Stimulated activated CD8-positive, alpha-beta memory T cell treated with anti-CD3 and anti-CD28 coated beads, Interleukin-2, amount 100 ng/mL, for 1 hour (primary cell): ENCODE data around the gene DENND2A.
A peak's percentile ranks its signal among the peaks of the same experiment; 100 is the strongest.
"Not testable (repeated sequence)": the region's sequence is repeated elsewhere in the genome, so short reads cannot be mapped to it uniquely, and the experiment has no call there.

Experiments used
- DNase-seq, 2 donors: peaks; one replicate each; pipeline ENCODE4 v3.0.0-alpha.2; 2020; ENCODE audit warnings: low read depth in 2 of 2

DENND2A gene

GRCh38 chr7:140673774-140674155 is 33.2 kb upstream of the DENND2A start:
- no peak for DNase-seq

DNA sequence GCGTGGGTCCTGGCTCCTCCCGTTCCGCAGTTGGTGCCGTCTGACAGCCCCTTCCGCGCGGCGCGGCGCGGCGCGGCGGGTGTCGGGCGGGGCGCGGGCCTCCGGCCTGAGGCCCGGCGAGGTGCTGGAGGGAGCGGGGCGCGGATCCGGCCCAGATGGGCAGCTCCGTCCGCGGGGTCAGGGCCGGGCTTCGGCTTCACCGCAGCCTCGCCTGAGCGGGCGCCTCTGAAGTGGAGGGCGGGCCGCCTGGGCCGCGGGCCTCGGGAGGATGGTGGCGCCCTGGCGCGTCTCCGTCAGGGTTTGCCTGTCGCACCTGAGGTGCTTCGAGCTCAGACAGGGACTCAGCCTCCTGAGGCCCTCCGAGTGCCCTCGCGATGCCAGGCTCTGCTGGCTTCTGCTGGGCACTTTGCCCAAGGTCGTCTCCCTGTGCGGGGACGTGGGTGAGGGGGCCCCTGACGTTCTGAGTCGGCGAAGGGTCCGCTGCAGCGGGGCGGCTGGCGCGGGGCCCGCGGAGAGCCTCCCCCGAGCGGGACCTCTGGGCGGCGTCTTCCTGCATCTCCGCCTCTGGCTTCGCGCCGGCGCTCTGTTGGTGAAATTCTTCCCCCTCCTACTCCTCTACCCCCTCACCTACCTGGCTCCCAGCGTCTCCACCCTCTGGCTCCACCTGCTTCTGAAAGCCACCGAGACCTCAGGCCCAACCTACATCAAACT is 32.6 kb upstream of the DENND2A start:
- DNase-seq: peak; percentile 19 to 30

- DNase-seq: peak; percentile 23 to 44
Measured at GRCh38 chr7:140672382-140673062, 31.9 kb upstream of the DENND2A start, which contains the start of gene ADCK2. Gene ADCK2, plus strand, starts transcription at chr7:140672945. Its CDS starts 386 bp downstream, at chr7:140673331.

DNA sequence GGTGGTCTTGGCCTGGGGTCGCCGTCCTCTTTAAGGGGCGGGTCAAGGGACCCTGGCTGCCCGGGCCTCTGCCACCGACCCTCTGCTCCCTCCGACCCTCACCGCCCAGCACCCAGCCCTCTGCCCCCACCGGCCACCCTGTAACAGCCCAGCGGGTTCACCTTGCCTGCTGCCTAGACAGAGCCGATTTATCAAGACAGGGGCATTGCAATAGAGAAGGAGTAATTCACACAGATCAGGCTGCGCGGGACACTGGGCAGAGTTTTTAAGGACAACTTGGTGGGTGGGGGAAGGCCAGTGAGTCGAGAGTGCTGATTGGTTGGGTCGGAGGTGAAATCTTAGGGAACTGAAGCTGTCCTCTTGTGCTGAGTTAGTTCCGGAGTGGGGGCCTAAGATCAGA is 31.4 kb upstream of the DENND2A start:
- no peak for DNase-seq

DNA sequence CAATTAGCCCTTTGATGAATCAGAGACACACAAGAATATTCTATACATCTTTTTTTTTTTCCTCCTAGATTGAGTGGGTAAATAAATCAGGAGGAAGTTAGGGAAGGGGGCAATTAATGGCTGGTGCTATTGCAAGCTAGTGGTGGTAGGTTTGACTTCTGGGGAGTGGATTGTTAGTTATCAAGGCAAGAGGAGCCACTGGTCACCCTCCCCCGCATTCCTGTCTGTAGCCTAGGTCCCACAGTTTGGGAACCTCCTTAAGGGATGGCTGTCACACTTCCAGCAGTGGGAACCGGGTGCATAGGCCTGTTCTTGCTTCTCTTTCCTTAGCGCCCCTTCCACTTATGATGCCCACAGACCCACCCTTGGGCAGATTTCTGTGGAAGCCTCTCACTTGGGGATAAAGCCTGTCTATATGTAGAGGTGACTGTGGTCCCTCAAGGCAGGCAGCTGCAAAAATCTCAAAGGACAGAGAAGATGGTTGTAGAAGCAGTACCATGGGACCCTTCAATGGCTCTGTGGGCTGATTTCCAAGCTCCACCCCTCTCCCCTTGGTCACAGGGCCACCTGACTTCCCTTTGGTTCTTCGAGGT is 29.8 kb upstream of the DENND2A start:
- DNase-seq: no peak

DNA sequence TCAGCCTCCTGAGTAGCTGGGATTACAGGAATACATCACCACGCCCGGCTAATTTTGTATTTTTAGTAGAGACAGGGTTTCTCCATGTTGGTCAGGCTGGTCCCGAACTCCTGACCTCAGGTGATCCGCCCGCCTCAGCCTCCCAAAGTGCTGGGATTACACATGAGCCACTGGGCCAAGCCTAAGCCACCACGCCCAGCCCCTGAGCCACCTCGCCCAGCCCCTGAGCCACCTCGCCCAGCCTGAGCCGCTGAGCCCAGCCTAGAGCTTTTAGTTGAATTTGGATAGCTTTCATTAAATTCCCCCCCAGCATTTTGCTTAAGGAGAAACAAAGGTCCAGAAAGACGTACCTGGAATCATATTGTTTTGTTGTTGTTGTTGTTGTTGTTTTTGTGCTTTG is 29.2 kb upstream of the DENND2A start:
- not testable (repeated sequence) for DNase-seq

DNA sequence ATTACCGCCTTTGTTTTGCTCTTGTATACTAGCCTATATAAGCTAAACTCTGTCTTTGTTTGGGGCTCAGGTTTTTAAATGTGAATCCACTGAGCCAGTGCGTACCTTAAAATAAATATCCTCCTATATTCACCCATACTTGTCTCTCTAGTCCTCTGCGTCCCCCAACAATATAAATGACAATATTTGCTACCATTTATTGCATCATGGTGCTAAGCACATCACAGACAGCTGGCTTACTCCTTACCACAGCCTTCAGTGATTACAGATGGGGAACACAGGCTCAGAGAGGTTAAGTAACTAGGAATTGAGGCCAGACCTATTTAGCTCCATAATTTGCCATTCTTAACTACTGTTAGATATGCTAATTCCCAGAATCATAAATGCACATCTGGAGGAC is 28.7 kb upstream of the DENND2A start:
- no peak for DNase-seq

DNA sequence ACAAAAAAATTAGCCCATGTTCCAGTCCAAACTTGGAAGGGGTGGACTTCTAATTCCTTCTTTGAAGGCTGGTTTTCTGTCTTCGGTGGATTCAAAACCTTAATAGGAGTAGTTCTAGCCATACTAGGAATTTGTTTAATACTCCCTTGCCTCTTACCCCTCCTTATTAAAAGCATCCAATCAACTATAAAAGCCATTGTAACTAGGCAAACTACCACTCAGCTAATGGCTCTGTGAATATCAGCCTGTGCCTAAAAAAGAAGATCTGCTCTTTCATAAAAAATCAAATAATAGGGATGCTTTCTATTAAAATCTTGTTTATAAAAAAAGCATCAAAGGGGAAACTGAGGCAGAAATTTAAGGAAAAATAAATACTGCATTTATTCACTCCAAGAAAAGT is 28.0 kb upstream of the DENND2A start:
- no peak for DNase-seq

- no peak for DNase-seq
Measured at GRCh38 chr7:140667476-140667875, 26.9 kb upstream of the DENND2A start.

DNA sequence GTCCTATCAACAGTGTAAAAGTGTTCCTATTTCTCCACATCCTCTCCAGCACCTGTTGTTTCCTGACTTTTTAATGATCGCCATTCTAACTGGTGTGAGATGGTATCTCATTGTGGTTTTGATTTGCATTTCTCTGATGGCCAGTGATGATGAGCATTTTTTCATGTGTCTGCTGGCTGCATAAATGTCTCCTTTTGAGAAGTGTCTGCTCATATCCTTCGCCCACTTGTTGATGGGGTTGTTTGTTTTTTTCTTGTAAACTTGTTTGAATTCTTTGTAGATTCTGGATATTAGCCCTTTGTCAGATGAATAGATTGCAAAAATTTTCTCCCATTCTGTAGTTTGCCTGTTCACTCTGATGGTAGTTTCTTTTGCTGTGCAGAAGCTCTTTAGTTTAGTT is 22.3 kb upstream of the DENND2A start:
- DNase-seq: not testable (repeated sequence)

- DNase-seq: no peak
Measured at GRCh38 chr7:140661124-140661523, 20.5 kb upstream of the DENND2A start.

- DNase-seq: no peak
Measured at GRCh38 chr7:140659856-140660255, 19.2 kb upstream of the DENND2A start.

DNA sequence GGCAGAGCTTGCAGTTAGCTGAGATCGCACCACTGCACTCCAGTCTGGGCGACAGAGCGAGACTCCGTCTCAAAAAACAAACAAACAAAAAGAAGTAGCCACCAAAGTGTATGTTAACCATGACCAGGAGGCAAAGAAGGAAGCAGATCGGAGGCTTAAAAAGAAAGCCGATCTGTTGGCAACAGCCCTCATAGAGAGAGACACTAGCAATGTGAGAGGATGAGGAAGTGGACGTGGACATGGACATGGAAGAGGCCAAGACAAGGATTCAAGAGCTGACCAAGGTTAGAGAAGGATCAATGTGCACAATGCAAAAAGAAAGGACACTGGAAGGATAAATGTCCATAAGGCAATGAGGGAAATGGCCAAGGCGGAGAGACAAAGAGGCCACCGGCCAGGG is 17.3 kb upstream of the DENND2A start:
- DNase-seq: no peak

DNA sequence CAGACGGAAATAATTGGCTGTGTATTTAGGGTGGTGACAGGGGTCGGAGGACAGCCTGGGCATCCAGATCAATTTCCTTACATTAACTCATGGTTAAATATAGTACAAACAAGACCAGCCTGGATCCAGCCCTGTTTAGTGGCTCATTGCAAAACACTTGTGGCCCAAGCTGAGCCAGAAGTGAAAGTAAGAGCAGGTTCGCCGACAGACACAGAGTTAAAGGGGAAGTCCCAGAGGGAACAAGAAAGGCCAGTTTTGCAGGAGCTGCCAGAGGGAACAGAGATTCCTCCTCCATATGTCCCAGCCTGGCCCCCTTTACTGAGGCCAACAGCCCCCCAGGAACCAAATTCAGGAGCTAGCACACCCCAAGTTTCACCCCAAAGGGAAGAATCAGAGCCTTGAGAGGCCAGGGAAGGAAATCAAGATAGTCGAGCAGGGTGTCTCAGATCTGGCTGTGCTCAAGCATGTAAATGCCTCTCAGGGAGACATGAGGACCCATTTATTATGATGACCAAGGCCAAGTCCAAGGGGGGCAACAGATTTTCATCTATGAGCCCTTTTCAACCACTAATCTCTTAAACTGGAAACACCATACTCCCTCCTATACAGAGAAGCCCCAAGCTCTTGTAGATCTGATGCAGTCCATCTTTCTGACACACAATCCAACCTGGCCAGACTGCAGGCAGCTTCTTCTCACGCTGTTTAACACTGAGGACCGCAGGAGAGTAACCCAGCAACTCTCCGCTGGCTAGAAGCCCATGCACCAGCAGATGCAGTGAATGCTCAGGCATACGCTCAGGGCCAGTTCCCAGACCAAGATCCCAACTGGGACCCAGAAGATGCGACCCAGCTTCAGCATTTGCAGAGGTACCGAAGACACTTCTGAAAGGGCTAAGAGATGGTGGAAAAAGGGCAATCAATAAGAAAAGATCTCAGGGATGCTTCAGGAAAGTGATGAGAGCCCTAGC is 16.2 kb upstream of the DENND2A start:
- no peak for DNase-seq

DNA sequence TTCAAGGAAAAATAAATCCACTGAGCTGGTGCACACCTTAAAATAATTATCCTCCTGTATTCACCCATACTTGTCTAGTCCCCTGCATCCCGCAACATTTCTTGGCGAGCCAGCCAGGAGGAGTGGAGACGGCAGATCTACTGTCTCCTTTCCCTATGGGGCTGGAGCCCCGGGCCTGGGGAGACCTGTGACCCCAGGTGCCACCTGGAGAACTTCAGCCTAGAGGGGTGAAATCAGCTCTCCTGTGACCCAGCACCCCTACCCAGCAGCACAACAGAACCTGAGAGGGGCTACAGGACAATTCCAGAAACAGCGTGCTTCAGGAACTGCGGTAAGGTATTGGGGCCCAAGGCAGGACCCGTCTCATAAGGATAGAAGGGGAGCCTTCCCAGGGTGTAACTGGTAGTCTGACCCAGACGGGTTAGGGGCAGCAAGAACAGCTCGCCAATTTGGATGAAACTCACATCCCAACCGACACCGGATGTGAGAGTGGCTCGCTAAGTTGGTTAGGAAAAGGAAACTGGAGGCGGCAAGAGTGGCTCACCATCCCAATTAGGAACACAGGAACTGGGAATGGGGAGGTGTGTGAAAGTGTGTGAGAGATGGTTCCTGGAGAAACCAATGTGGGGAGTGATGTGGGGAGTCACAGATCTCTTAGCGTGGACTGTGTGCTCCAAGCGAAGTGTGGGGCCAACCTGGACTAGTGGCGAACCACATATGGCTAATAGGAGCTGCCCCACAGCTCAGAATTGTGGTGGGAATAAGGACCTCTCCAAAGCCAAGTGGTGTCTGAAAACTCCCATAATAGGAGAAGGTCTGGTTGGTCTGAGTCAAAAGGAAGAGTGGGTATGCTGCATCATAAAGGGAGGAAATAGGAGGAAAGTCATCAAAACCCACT is 15.1 kb upstream of the DENND2A start:
- DNase-seq: no peak

DNA sequence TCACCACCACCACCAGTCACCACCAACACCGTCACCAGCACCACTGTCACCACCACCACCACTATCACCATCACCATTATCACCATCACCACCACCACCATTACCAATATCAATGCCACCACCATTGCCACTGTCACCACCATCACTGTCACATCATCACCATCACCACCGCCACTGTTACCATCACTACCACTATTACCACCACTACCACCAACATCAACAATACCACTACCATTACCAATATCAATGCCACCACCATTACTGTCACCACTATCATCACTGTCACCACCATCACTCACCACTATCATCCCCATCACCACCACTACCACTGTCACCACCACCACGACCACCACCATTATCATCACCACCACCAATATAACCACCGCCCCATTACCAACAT is 14.0 kb upstream of the DENND2A start:
- DNase-seq: no peak

- no peak for DNase-seq
Measured at GRCh38 chr7:140654109-140654387, 13.4 kb upstream of the DENND2A start.

- no peak for DNase-seq
Measured at GRCh38 chr7:140653319-140654108, 12.9 kb upstream of the DENND2A start.

DNA sequence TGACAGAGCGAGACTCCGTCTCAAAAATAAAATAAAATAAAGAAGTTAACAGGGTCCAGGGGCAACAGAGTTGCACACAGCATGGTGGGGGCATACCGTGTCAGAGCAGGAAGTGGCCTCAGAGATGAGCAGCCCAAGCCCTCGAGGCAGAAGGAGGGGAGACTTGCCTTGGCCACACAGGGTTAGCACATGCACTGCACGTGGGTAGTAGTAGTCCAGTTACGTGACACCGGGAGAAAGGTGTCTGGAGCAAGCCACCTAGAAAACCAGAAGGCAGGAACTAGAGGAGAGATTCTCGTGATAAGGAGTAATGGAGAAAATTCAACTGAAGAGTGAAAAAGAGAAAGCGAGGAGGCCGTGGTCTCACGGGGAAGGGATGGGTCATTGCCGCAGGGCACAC is 9.8 kb upstream of the DENND2A start:
- DNase-seq: no peak

DNA sequence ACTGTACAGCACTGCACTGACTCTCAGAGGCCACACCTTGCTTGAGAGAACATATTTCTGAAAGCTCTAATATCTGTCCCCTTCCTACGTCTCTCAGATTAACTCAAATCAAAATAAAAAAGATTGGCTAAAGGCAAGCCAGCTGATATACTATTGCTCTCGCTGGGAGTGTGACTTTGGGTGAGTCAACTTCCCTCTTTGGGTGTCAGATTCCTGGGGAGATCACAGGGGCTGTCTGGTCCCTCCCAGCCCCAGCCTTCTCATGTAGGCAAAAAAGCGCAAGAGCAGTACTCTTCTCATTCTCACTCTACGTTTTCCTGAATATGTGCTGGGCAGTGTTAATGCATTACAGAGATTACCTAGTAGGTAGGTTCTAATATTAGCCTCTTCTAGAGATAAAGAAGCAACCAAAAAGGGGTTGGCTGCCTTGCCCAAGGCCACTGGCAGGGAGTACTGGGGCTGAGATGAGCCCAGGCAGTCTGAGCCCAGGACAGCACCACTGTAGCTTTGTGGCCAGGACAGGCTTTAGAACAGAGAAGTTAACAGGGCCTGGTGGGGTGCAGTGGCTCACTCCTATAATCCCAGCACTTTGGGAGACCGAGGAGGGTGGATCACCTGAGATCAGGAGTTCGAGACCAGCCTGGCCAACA is 9.1 kb upstream of the DENND2A start:
- DNase-seq: no peak
